GM23248 (cell line): ENCODE data around the gene UQCRFS1.

Experiments used
- EZH2 ChIP-seq: fragments of 200-600 bp; sonication (generic); IDR thresholded peaks from 2 replicates; pipeline ENCODE4 v1.6.1; 2018; ENCODE audit warnings: antibody characterized with exemption, mild to moderate bottlenecking; ENCODE audit not compliant: insufficient read depth, poor library complexity, severe bottlenecking
- EZH2phosphoT487 ChIP-seq: fragments of 200-600 bp; sonication (generic); IDR thresholded peaks from 2 replicates; pipeline ENCODE4 v1.6.1; 2018; ENCODE audit warnings: antibody characterized with exemption, moderate library complexity, mild to moderate bottlenecking, low read depth; ENCODE audit not compliant: insufficient read depth

DNA sequence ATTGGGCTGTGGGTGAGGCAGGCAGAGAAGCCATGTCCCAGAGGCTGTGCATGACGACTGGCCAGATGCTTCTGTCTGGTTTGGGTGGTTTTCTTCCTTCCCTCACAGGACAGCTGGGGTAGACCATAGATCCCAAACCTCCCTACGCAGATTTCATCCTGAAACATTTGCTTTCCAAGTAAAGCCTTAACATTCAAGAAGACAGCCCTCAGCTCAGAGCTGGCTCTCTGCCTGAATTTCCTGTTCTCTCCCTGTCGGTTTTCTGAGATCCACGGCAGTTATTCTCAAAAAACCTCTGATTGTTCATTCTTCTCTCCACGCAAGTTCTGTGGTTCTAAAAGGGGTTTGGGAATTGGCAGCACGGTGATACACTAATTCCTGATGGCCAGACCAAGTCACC is 25.3 kb downstream of the UQCRFS1 start:
- no peak for TF ChIP-seq EZH2phosphoT487
- TF ChIP-seq EZH2, result no peak
